HepG2 (cell line): ENCODE measurements around the gene CAMKK1. TPM values are rescaled to one million over a fixed set of nuclear protein-coding genes. Genes with fewer than 3 reads are reported as not detected.

ENCODE experiments used
- ATAC-seq: fragments of 200-7000 bp; cut with Tn5 transposase; 3 replicates; pipeline ENCODE4 v1.9.1; 2020; ENCODE audit warnings: mild to moderate bottlenecking, moderate library complexity
- BruUV-seq: library from RNA; stranded (reverse); fragments of 400-500 nt; replicated peaks from 2 replicates; lab custom pipeline; 2021; lab: Mats Ljungman, UMichigan
- CTCF ChIA-PET: fragments of 300-600 bp; formaldehyde crosslinking; extraction: SDS; loops from one replicate; lab custom pipeline; 2021; ENCODE audit warnings: low total read pairs, inconsistent platforms, low intra/inter-chr PET ratio; lab: Yijun Ruan, JAX
- POLR2A ChIA-PET: fragments of 350-600 bp; sonication (Branson Sonifier 250); formaldehyde crosslinking; loops from one replicate; lab custom pipeline; 2020; ENCODE audit warnings: antibody characterized with exemption, inconsistent platforms; lab: Yijun Ruan, JAX
- DNase-seq: peaks from one replicate; pipeline ENCODE4 v3.0.0-alpha.2; 2015; ENCODE audit warnings: low spot score
- FAIRE-seq: peaks from 3 replicates; lab custom pipeline; 2011; peaks lifted over from hg19 to GRCh38; lab: Jason Lieb, UNC
- H2AFZ ChIP-seq: one replicate; pipeline ENCODE4 v1.6.1; 2011; ENCODE audit warnings: low read length, inconsistent platforms
- H3K27ac ChIP-seq: fragments of 300-600 bp; 3 replicates; pipeline ENCODE4 v1.8.0; 2011; ENCODE audit warnings: mixed run types, mild to moderate bottlenecking, mixed read lengths, low read length, inconsistent platforms; ENCODE audit not compliant: insufficient read depth; ENCODE audit errors: extremely low read length
- H3K27me3 ChIP-seq, 2 experiments: fragments of 200-600 bp in 1 of 2; 2 replicates in 1 of 2; 3 replicates in 1 of 2; pipeline versions ENCODE4 v1.6.0 to v1.8.0; 2011; ENCODE audit warnings: low read length in 2 of 2, mild to moderate bottlenecking in 2 of 2, moderate library complexity in 2 of 2, inconsistent platforms in 1 of 2; ENCODE audit not compliant: insufficient read depth in 2 of 2, control insufficient read depth in 1 of 2
- H3K36me3 ChIP-seq, 2 experiments: fragments of 200-600 bp in 1 of 2; replicated peaks in 1 of 2; 2 replicates in 1 of 2; 3 replicates in 1 of 2; pipeline versions ENCODE4 v1.5.1 to v1.8.0; 2011; ENCODE audit warnings: low read length in 2 of 2, inconsistent platforms in 1 of 2; ENCODE audit not compliant: insufficient read depth in 2 of 2, control insufficient read depth in 1 of 2
- H3K4me1 ChIP-seq: 2 replicates; pipeline ENCODE4 v1.5.1; 2012; ENCODE audit warnings: low read length, inconsistent platforms; ENCODE audit not compliant: insufficient read depth
- H3K4me2 ChIP-seq: 2 replicates; pipeline ENCODE4 v1.6.0; 2011; ENCODE audit warnings: low read depth, low read length, inconsistent platforms
- H3K4me3 ChIP-seq, 3 experiments: fragments of 200-600 bp in 1 of 3; sonication (generic), shearing (Covaris generic) in 1 of 3; replicated peaks in 1 of 3; 2 replicates each; pipeline ENCODE4 v1.5.1; 2011 to 2016; ENCODE audit warnings: low read length in 3 of 3, inconsistent platforms in 2 of 3, low read depth in 2 of 3, mild to moderate bottlenecking in 2 of 3, control low read depth in 1 of 3, mixed read lengths in 1 of 3; ENCODE audit not compliant: insufficient read depth in 1 of 3
- H3K79me2 ChIP-seq: one replicate; pipeline ENCODE4 v1.6.1; 2011; ENCODE audit warnings: low read length, inconsistent platforms; ENCODE audit not compliant: insufficient read depth
- H3K9ac ChIP-seq: 2 replicates; pipeline ENCODE4 v1.6.0; 2011; ENCODE audit warnings: mild to moderate bottlenecking, low read depth, low read length, inconsistent platforms; ENCODE audit not compliant: insufficient read depth
- H3K9me3 ChIP-seq: 2 replicates; pipeline ENCODE4 v1.5.1; 2012; ENCODE audit warnings: mild to moderate bottlenecking, low read length
- H4K20me1 ChIP-seq: 2 replicates; pipeline ENCODE4 v1.6.0; 2011; ENCODE audit warnings: inconsistent platforms, mild to moderate bottlenecking, low read length, moderate library complexity; ENCODE audit not compliant: insufficient read depth
- ARNTL ChIP-seq: sonication (generic); formaldehyde crosslinking; IDR thresholded peaks from 2 replicates; pipeline ENCODE4 v1.4.0; 2020; ENCODE audit warnings: mild to moderate bottlenecking, missing genetic modification reagents
- FOXP1 ChIP-seq, 2 experiments: fragments of 450-650 bp in 1 of 2; IDR thresholded peaks; 2 replicates each; pipeline ENCODE4 v1.6.1; 2017 to 2018; ENCODE audit warnings: antibody characterized with exemption in 1 of 2
- KDM1A ChIP-seq: IDR thresholded peaks from 2 replicates; pipeline ENCODE4 v1.6.1; 2016; ENCODE audit warnings: missing compliant biosample characterization
- NR0B2 ChIP-seq: sonication (generic); formaldehyde crosslinking; IDR thresholded peaks from 2 replicates; pipeline ENCODE4 v1.4.0; 2020; ENCODE audit warnings: mild to moderate bottlenecking, missing genetic modification reagents
- ZBTB1 ChIP-seq: sonication (generic); formaldehyde crosslinking; IDR thresholded peaks from 2 replicates; pipeline ENCODE4 v1.4.0; 2020; ENCODE audit warnings: missing genetic modification reagents, borderline replicate concordance
- ZNF510 ChIP-seq: sonication (generic); formaldehyde crosslinking; IDR thresholded peaks from 2 replicates; pipeline ENCODE4 v1.4.0; 2020; ENCODE audit warnings: low read depth, mild to moderate bottlenecking, missing genetic modification reagents
- WGBS: methylation state at CpG from one replicate; pipeline ENCODE4 v1.1.6; 2017; ENCODE audit warnings: low lambda C conversion rate; 5-methylcytosine and 5-hydroxymethylcytosine counted together
- in situ Hi-C: cut with HindIII; loops from 2 replicates; pipeline ENCODE4 v1.10.0; 2017; ENCODE audit warnings: low pct_unique_long_range_greater_than_20kb; ENCODE audit not compliant: extremely low pct_ligation_motif_present
- intact Hi-C: fragments of 100-400 bp; cut with micrococcal nuclease; formaldehyde crosslinking; loops from one replicate; pipeline ENCODE4 v1.10.0; 2022; ENCODE audit not compliant: unreplicated experiment
- polyA plus RNA-seq, 8 experiments: library from polyadenylated mRNA; depleted of rRNA in 3 of 8; stranded (reverse) in 7 of 8; unstranded in 1 of 8; fragments of >200 nt; fragmentation: Illumina TruSeq in 4 of 8; extraction: Trizol in 4 of 8; gene quantifications; 2 replicates each; pipeline versions ENCODE4 v1.2.1 to v1.2.3, GENCODE V29; 2011 to 2016; ENCODE audit warnings: low read depth in 4 of 8, missing spikeins in 1 of 8, mixed read lengths in 1 of 8; ENCODE audit not compliant: insufficient read depth in 1 of 8
- total RNA-seq, 5 experiments: library from RNA; depleted of rRNA; stranded (reverse); fragments of >200 nt; fragmentation: Illumina TruSeq; extraction: Trizol; gene quantifications; 2 replicates each; pipeline ENCODE4 v1.2.3, GENCODE V29; 2016; ENCODE audit warnings: low read depth in 1 of 5

CAMKK1 gene
- total and polyA plus RNA-seq, 2 of the 13 experiments (the other 11 are each of a cell fraction or from before 2014, with no cell fraction given), result 1.5 to 1.6 TPM

DNA sequence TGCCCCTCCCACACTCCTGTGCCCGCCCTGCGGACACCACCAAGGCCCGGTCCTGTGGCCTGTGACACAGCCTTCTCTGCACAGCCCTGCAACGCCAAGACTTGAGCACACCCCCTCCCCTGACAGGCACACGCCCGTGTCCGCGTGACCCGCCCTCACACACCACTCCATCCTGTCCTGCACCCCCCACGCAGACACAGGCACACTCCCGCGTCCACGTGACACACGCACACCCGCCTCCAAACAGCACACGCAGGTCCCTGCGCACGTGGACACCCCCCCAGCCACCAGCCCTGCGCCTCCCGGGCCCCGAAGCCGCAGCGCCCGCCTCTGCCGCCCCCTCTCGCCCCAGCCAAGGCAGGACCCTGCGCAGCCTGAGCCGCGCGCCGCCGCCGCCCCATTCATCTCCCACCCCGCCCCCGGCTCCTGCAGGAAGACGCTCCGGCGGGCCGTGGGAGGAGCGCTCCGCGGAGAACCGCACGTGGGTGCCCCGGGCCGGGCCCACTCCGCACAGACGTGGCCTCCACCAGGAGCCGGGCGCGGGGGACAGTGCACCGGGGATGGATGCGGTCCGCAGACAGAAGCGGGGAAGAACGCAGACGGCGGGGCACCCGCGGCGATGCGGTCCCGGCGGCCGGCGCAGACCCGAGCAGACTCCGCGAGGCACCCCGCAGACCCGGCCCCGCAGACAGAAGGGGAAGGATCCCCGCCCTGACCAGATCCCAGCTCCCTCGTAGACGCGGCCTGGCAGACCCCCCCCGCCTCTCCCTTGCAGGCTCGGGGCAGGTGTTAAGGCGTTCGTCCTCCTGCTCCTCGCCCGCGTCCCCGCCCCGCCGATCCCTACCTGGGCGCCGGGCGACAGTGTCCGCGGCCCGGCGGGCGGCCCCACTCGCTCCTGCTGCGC, 506 bp downstream of the CAMKK1 start (continued):
- TF ChIP-seq FOXP1 (IDR thresholded peaks at IDR 0.05) (no peak), FOXP1 (CRISPR knock-in tag; IDR thresholded peaks at IDR 0.05) (no peak), ARNTL (CRISPR knock-in tag) (peak; percentile 91), KDM1A (CRISPR knock-in tag) (no peak), NR0B2 (peak; percentile 72; the same call in 1 of the 2 replicates)

- Histone ChIP-seq H3K4me2 (peak overlapping the region; percentile 90), H3K36me3 (no peaks in the 10 kb centered on the region), H3K27me3 (peaks cover 0 to 7% of the 10 kb centered on the region in 2 experiments; a peak in 1 of 5 replicates), H3K9ac (peak overlapping the region; percentile 39; the same call in 1 of the 2 replicates), H3K9me3 (no peaks in the 10 kb centered on the region), H4K20me1 (no peaks in the 10 kb centered on the region), H3K4me3 (peak overlapping the region; percentile 51 to 77 (median 70); a peak in 5 of 6 replicates), H3K4me1 (peaks cover 30% of the 10 kb centered on the region), H2AFZ (no peak overlapping the region), H3K27ac (no peak overlapping the region), H3K79me2 (no peaks in the 10 kb centered on the region)
- FAIRE-seq (no peak), ATAC-seq (no peak), DNase-seq (no peak)
- WGBS, result 40% methylated on average over 9 of the region's 12 CpGs
- in situ Hi-C loops (no loop called here), intact Hi-C loops (no loop called here)
- no TSS peak for BruUV-seq
- ChIA-PET POLR2A (interaction anchor here (1.7 kb wide), 1 partner anchor 46 kb away, joined by 3 read pairs; no protein-coding TSS in a partner anchor), CTCF (no interaction called here)
- TF ChIP-seq ZNF510 (0 out of 2 replicates have a peak, but pooled peaks have one; percentile 24), ZBTB1 (CRISPR knock-in tag) (no peak)
These were observed 1.2 kb downstream of the CAMKK1 start for GRCh38 chr17:3891626-3892094.
